ENCODE results near the gene NBEA. TPM values are rescaled to one million over a fixed set of nuclear protein-coding genes. Genes with fewer than 3 reads are reported as not detected.

NBEA gene
- total RNA-seq, 4 donors from 2014 or later: 21.5 to 60.4 (median 27.9) TPM

- no peak for TF ChIP-seq CTCF (IDR thresholded peaks at IDR 0.05)
- TF ChIP-seq POLR2A (IDR thresholded peaks at IDR 0.05): no peak
- H3K27me3 ChIP-seq: no peaks in the 10 kb centered on the region
- no peaks in the 10 kb centered on the region for H3K36me3 ChIP-seq
- WGBS, 2 donors: 88 to 89% methylated on average over 1 of the region's 1 CpG
- no peaks in the 10 kb centered on the region for H3K4me1 ChIP-seq
- H3K27ac ChIP-seq: no peak overlapping the region
- H3K9me3 ChIP-seq: no peaks in the 10 kb centered on the region
- no peak for DNase-seq
- no peak overlapping the region for H3K4me3 ChIP-seq (replicated peaks in 1 of 3)
- intact Hi-C loops (cut with DNase I): no loop called here
Measured at GRCh38 chr13:35479706-35480105, 537.6 kb downstream of the NBEA start.

- Histone ChIP-seq H3K4me1 (no peaks in the 10 kb centered on the region), H3K9me3 (no peaks in the 10 kb centered on the region), H3K36me3 (no peaks in the 10 kb centered on the region), H3K27me3 (no peaks in the 10 kb centered on the region), H3K4me3 (replicated peaks in 1 of 3) (no peak overlapping the region), H3K27ac (no peak overlapping the region)
- TF ChIP-seq POLR2A (IDR thresholded peaks at IDR 0.05) (no peak), CTCF (IDR thresholded peaks at IDR 0.05) (no peak)
- no peak for DNase-seq
- intact Hi-C loops (cut with DNase I): no loop called here
- 95 to 96% methylated on average over 2 of the region's 2 CpGs for WGBS, 2 donors
Measured at GRCh38 chr13:35480346-35480745, 538.3 kb downstream of the NBEA start.

GRCh38 chr13:35481777-35482176 lies 539.7 kb downstream of the NBEA start:
- Histone ChIP-seq H3K27ac (no peak overlapping the region), H3K36me3 (no peaks in the 10 kb centered on the region), H3K4me1 (no peaks in the 10 kb centered on the region), H3K27me3 (no peaks in the 10 kb centered on the region), H3K4me3 (replicated peaks in 1 of 3) (no peak overlapping the region), H3K9me3 (no peaks in the 10 kb centered on the region)
- intact Hi-C loops (cut with DNase I): no loop called here
- TF ChIP-seq POLR2A (IDR thresholded peaks at IDR 0.05) (no peak), CTCF (IDR thresholded peaks at IDR 0.05) (no peak)
- WGBS, 2 donors: 90 to 94% methylated on average over 2 of the region's 2 CpGs
- DNase-seq: no peak

- Histone ChIP-seq H3K27me3 (no peaks in the 10 kb centered on the region), H3K4me3 (replicated peaks in 1 of 3) (no peak overlapping the region), H3K36me3 (no peaks in the 10 kb centered on the region), H3K9me3 (no peaks in the 10 kb centered on the region), H3K27ac (no peak overlapping the region), H3K4me1 (no peaks in the 10 kb centered on the region)
- DNase-seq: no peak
- 90 to 93% methylated on average over 1 of the region's 1 CpG for WGBS, 2 donors
- intact Hi-C loops (cut with DNase I): no loop called here
- TF ChIP-seq POLR2A (IDR thresholded peaks at IDR 0.05) (no peak), CTCF (IDR thresholded peaks at IDR 0.05) (no peak)
Measured at GRCh38 chr13:35482527-35482926, 540.5 kb downstream of the NBEA start.

GRCh38 chr13:35483761-35484160 lies 541.7 kb downstream of the NBEA start:
- Histone ChIP-seq H3K4me1 (no peaks in the 10 kb centered on the region), H3K27ac (no peak overlapping the region), H3K4me3 (replicated peaks in 1 of 3) (no peak overlapping the region), H3K36me3 (no peaks in the 10 kb centered on the region), H3K9me3 (no peaks in the 10 kb centered on the region), H3K27me3 (no peaks in the 10 kb centered on the region)
- 94 to 97% methylated on average over 3 of the region's 3 CpGs for WGBS, 2 donors
- TF ChIP-seq POLR2A (IDR thresholded peaks at IDR 0.05) (no peak), CTCF (IDR thresholded peaks at IDR 0.05) (no peak)
- DNase-seq: no peak
- intact Hi-C loops (cut with DNase I): no loop called here

All from thyroid gland (tissue), 4 donors.